RWPE2 (cell line): ENCODE results near the gene EFCAB12.

ENCODE experiments used
- ATAC-seq: fragments of 200-7000 bp; cut with Tn5 transposase; 3 replicates; pipeline ENCODE4 v1.9.1; 2021; ENCODE audit warnings: low read depth
- DNase-seq: peaks from one replicate; pipeline ENCODE4 v3.0.0-alpha.2; 2020; ENCODE audit warnings: low spot score
- H3K27ac ChIP-seq: fragments of 450-650 bp; 2 replicates; pipeline ENCODE4 v1.5.1; 2017; ENCODE audit warnings: mild to moderate bottlenecking; ENCODE audit not compliant: poor library complexity, severe bottlenecking
- H3K27me3 ChIP-seq: fragments of 250-450 bp; sonication (Bioruptor Pico); 2 replicates; pipeline ENCODE4 v1.5.1; 2021; ENCODE audit warnings: mild to moderate bottlenecking, moderate library complexity; ENCODE audit not compliant: insufficient read depth, poor library complexity, severe bottlenecking
- H3K36me3 ChIP-seq: fragments of 250-450 bp; sonication (Bioruptor Pico); 2 replicates; pipeline ENCODE4 v1.5.1; 2020; ENCODE audit warnings: low read depth, mild to moderate bottlenecking, moderate library complexity
- H3K4me1 ChIP-seq: fragments of 250-450 bp; sonication (Bioruptor Pico); 2 replicates; pipeline ENCODE4 v1.5.1; 2021; ENCODE audit warnings: mild to moderate bottlenecking, moderate library complexity; ENCODE audit not compliant: insufficient read depth, poor library complexity, severe bottlenecking
- H3K4me3 ChIP-seq: fragments of 250-450 bp; sonication (Bioruptor Pico); 2 replicates; pipeline ENCODE4 v1.5.1; 2021; ENCODE audit warnings: mild to moderate bottlenecking, moderate library complexity; ENCODE audit not compliant: severe bottlenecking
- H3K9me3 ChIP-seq: fragments of 250-450 bp; sonication (Bioruptor Pico); 2 replicates; pipeline ENCODE4 v1.5.1; 2021; ENCODE audit warnings: mild to moderate bottlenecking, moderate library complexity; ENCODE audit not compliant: severe bottlenecking
- TF ChIP-seq, protein P1 (sequence below): fragments of 450-650 bp; IDR thresholded peaks from one replicate; pipeline ENCODE4 v1.5.1; 2017; ENCODE audit warnings: mild to moderate bottlenecking, moderate library complexity; ENCODE audit not compliant: poor library complexity, severe bottlenecking

EFCAB12 gene

DNA sequence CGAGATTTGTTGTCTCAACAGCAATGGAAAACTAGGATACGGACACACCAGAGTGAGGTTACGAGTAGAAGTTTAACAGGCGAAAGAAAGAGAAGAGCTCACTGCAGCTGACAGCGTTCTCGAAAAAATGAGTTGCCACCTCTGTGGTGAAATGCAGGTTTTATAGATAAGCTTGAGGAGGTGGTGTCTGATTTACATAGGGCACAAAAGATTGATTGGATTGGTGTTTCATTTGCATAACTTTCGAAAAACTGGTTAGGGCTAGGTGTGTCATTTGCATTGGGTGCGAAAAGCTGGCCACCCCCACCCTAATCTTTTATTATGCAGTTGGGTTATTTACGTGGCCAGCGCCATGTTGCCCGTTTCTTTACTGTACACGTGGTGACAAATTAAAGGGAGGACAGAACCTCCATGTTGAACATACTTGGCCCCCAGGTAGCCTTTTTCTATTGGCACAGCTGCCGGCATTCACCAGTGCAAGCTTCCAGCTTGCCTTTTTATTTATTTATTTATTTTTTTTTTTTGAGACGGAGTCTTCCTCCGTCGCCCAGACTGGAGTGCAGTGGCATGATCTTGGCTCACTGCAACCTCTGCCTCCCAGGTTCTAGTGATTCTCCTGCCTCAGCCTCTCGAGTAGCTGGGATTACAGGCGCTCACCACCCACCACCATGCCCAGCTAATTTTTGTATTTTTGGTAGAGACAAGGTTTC lies 19.9 kb upstream of the EFCAB12 start:
- Histone ChIP-seq H3K27ac (no peak overlapping the region), H3K9me3 (no peaks in the 10 kb centered on the region), H3K36me3 (no peaks in the 10 kb centered on the region), H3K4me1 (no peaks in the 10 kb centered on the region), H3K4me3 (no peak overlapping the region), H3K27me3 (no peaks in the 10 kb centered on the region)
- ATAC-seq (no peak), DNase-seq (no peak)
- TF ChIP-seq, protein P1, sequence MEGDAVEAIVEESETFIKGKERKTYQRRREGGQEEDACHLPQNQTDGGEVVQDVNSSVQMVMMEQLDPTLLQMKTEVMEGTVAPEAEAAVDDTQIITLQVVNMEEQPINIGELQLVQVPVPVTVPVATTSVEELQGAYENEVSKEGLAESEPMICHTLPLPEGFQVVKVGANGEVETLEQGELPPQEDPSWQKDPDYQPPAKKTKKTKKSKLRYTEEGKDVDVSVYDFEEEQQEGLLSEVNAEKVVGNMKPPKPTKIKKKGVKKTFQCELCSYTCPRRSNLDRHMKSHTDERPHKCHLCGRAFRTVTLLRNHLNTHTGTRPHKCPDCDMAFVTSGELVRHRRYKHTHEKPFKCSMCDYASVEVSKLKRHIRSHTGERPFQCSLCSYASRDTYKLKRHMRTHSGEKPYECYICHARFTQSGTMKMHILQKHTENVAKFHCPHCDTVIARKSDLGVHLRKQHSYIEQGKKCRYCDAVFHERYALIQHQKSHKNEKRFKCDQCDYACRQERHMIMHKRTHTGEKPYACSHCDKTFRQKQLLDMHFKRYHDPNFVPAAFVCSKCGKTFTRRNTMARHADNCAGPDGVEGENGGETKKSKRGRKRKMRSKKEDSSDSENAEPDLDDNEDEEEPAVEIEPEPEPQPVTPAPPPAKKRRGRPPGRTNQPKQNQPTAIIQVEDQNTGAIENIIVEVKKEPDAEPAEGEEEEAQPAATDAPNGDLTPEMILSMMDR = no peak

DNA sequence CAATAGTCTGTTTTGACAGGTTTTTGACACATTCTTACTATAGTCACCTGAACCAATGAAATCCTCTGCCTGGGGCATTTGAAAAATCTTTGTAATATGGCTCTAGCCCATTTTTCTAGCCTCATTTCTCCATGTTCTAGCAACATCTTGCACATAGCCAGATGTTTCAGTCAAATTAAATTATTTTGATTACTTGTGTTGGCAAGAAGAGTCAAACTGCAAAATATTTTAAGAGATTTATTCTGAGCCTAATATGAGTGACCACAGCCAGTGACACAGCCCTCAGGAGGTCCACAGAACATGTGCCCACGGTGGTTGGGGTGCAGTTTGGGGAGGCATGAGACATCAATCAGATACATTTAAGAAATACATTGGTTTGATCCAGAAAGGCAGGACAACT lies 18.5 kb upstream of the EFCAB12 start:
- H3K4me1 ChIP-seq = no peaks in the 10 kb centered on the region
- ATAC-seq = no peak
- H3K27ac ChIP-seq = no peak overlapping the region

GRCh38 chr3:129445471-129445870 lies 17.0 kb upstream of the EFCAB12 start:
- Histone ChIP-seq H3K4me3 (no peak overlapping the region), H3K36me3 (no peaks in the 10 kb centered on the region), H3K27ac (no peak overlapping the region), H3K4me1 (peaks cover 7% of the 10 kb centered on the region), H3K27me3 (no peaks in the 10 kb centered on the region), H3K9me3 (no peaks in the 10 kb centered on the region)
- no peak for DNase-seq
- TF ChIP-seq, protein P1 = no peak
- no peak for ATAC-seq

More for the DNA sequence above, 18.5 kb upstream of the EFCAB12 start:
- no peaks in the 10 kb centered on the region for H3K27me3 ChIP-seq
- H3K36me3 ChIP-seq = no peaks in the 10 kb centered on the region
- TF ChIP-seq, protein P1 = no peak
- H3K9me3 ChIP-seq = no peaks in the 10 kb centered on the region
- DNase-seq = no peak
- H3K4me3 ChIP-seq = no peak overlapping the region

DNA sequence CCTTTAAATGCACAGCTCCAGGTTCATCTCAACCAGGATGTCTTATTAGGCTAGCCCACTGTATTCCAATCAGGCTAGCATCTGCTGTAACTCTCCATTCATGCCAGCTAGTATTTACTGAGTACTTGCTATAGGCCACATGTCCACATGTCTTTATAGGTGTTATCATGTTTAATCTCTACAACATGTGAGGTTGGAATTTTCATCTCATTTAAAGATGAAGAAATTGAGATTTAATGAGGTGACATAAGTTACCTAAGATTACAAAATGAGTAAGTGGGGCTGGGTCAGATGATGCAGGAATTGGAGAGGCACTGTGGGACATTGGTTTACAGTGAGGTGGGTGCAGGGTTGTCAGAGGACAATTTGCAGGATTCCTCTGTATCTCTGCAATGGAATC lies 14.5 kb upstream of the EFCAB12 start:
- Histone ChIP-seq H3K4me1 (peaks cover 7% of the 10 kb centered on the region), H3K27ac (no peak overlapping the region), H3K4me3 (no peak overlapping the region), H3K36me3 (peaks cover 4% of the 10 kb centered on the region), H3K9me3 (no peaks in the 10 kb centered on the region), H3K27me3 (no peaks in the 10 kb centered on the region)
- ATAC-seq = no peak
- no peak for DNase-seq
- TF ChIP-seq, protein P1 = no peak

DNA sequence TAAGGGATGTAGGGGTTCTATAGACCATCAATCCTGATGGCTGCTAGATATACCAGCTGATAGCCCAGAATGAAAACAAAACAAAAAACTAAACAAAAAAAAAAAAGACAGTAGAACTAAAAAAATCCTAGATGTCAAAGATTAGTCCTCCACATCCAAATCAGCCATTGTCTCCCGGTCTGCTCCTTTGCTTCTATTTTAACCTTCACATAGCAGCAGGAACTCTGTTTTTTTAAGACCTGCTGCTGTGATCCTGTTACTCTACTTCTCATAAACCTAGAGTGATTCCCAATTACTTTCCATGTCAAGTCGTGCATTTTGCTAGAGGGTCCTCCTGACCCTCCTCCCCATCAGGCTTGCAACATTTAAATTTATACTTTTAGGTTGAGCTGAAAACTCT lies 14.1 kb upstream of the EFCAB12 start:
- no peak overlapping the region for H3K4me3 ChIP-seq
- DNase-seq (no peak), ATAC-seq (no peak)
- H3K27me3 ChIP-seq = no peaks in the 10 kb centered on the region
- no peak overlapping the region for H3K27ac ChIP-seq
- H3K36me3 ChIP-seq = peaks cover 9% of the 10 kb centered on the region
- no peaks in the 10 kb centered on the region for H3K9me3 ChIP-seq
- TF ChIP-seq, protein P1 = no peak
- H3K4me1 ChIP-seq = peaks cover 7% of the 10 kb centered on the region
